ENCODE results near the gene ENAM. TPM values are rescaled to one million over a fixed set of nuclear protein-coding genes. Genes with fewer than 3 reads are reported as not detected.
A peak's percentile ranks its signal among the peaks of the same experiment; 100 is the strongest.

The ENAM gene
- total and polyA plus RNA-seq, 2 of the 13 experiments (the other 11 are each of a cell fraction or from before 2014, with no cell fraction given): not detected

DNA sequence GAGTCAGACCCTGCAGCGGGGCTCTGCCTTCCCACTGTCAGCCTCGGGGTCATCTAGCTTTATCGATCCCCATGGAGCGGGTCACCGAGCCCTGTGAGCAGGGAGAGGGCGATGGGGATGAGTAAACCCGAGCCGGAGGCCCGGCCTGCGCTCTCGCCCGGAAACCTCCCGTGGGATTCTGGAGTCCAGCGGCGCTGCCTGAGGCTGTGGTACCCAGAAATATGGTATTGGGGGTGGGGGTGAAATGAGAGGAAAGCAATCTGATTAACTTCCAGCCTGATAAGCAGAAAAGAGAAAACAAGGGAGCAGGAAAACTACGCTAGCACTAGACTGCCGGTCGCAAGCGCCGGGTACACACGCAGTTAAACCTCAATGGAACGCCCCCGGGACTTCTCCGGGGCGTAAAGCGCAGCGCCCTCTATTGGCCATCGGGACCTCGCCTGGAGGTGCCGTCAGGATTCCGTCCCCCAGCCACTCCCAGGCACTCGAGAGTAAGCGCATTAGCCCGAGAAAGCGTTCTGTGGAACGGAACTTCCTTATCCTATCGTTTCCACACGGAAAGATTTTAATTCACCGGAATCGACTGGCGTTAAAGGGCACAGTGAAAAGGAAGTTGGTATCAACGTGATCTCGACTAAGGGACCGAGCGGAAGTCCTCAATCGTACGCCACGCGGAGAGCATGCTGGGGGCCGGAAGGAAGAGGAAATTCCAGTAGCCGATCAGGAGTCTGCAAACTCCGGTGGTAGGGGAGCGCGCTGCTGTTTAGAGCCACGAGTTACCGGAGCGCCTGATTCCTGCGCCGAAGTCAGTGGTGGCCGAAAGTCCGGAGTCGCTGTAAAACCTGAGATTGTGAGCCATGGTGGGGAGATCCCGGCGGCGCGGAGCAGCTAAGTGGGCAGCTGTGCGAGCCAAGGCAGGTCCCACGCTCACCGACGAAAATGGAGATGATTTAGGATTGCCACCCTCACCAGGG is 59.6 kb downstream of the ENAM start, which contains the start of gene UTP3 (continued):
- TF ChIP-seq, protein P1, sequence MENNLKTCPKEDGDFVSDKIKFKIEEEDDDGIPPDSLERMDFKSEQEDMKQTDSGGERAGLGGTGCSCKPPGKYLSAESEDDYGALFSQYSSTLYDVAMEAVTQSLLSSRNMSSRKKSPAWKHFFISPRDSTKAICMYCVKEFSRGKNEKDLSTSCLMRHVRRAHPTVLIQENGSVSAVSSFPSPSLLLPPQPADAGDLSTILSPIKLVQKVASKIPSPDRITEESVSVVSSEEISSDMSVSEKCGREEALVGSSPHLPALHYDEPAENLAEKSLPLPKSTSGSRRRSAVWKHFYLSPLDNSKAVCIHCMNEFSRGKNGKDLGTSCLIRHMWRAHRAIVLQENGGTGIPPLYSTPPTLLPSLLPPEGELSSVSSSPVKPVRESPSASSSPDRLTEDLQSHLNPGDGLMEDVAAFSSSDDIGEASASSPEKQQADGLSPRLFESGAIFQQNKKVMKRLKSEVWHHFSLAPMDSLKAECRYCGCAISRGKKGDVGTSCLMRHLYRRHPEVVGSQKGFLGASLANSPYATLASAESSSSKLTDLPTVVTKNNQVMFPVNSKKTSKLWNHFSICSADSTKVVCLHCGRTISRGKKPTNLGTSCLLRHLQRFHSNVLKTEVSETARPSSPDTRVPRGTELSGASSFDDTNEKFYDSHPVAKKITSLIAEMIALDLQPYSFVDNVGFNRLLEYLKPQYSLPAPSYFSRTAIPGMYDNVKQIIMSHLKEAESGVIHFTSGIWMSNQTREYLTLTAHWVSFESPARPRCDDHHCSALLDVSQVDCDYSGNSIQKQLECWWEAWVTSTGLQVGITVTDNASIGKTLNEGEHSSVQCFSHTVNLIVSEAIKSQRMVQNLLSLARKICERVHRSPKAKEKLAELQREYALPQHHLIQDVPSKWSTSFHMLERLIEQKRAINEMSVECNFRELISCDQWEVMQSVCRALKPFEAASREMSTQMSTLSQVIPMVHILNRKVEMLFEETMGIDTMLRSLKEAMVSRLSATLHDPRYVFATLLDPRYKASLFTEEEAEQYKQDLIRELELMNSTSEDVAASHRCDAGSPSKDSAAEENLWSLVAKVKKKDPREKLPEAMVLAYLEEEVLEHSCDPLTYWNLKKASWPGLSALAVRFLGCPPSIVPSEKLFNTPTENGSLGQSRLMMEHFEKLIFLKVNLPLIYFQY (CRISPR knock-in tag; IDR thresholded peaks at IDR 0.05; ENCODE audit: borderline replicate concordance): peak; percentile 72; the same call in 1 of the 2 replicates
- TF ChIP-seq, protein P2, sequence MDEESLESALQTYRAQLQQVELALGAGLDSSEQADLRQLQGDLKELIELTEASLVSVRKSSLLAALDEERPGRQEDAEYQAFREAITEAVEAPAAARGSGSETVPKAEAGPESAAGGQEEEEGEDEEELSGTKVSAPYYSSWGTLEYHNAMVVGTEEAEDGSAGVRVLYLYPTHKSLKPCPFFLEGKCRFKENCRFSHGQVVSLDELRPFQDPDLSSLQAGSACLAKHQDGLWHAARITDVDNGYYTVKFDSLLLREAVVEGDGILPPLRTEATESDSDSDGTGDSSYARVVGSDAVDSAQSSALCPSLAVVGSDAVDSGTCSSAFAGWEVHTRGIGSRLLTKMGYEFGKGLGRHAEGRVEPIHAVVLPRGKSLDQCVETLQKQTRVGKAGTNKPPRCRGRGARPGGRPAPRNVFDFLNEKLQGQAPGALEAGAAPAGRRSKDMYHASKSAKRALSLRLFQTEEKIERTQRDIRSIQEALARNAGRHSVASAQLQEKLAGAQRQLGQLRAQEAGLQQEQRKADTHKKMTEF (CRISPR knock-in tag; IDR thresholded peaks at IDR 0.05): peak; percentile 98
- TF ChIP-seq ZNF230 (CRISPR knock-in tag; IDR thresholded peaks at IDR 0.05): peak; percentile 71; the same call in 1 of the 2 replicates
- TF ChIP-seq, protein P3, sequence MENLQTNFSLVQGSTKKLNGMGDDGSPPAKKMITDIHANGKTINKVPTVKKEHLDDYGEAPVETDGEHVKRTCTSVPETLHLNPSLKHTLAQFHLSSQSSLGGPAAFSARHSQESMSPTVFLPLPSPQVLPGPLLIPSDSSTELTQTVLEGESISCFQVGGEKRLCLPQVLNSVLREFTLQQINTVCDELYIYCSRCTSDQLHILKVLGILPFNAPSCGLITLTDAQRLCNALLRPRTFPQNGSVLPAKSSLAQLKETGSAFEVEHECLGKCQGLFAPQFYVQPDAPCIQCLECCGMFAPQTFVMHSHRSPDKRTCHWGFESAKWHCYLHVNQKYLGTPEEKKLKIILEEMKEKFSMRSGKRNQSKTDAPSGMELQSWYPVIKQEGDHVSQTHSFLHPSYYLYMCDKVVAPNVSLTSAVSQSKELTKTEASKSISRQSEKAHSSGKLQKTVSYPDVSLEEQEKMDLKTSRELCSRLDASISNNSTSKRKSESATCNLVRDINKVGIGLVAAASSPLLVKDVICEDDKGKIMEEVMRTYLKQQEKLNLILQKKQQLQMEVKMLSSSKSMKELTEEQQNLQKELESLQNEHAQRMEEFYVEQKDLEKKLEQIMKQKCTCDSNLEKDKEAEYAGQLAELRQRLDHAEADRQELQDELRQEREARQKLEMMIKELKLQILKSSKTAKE (CRISPR knock-in tag; IDR thresholded peaks at IDR 0.05; ENCODE audit: borderline replicate concordance): peak; percentile 49; the same call in 1 of the 2 replicates
- TF ChIP-seq ZNF24 (IDR thresholded peaks at IDR 0.05): peak; percentile 81
- peak; percentile 93 for TF ChIP-seq PHF8 (CRISPR knock-in tag; IDR thresholded peaks at IDR 0.05)
- TF ChIP-seq, protein P4, sequence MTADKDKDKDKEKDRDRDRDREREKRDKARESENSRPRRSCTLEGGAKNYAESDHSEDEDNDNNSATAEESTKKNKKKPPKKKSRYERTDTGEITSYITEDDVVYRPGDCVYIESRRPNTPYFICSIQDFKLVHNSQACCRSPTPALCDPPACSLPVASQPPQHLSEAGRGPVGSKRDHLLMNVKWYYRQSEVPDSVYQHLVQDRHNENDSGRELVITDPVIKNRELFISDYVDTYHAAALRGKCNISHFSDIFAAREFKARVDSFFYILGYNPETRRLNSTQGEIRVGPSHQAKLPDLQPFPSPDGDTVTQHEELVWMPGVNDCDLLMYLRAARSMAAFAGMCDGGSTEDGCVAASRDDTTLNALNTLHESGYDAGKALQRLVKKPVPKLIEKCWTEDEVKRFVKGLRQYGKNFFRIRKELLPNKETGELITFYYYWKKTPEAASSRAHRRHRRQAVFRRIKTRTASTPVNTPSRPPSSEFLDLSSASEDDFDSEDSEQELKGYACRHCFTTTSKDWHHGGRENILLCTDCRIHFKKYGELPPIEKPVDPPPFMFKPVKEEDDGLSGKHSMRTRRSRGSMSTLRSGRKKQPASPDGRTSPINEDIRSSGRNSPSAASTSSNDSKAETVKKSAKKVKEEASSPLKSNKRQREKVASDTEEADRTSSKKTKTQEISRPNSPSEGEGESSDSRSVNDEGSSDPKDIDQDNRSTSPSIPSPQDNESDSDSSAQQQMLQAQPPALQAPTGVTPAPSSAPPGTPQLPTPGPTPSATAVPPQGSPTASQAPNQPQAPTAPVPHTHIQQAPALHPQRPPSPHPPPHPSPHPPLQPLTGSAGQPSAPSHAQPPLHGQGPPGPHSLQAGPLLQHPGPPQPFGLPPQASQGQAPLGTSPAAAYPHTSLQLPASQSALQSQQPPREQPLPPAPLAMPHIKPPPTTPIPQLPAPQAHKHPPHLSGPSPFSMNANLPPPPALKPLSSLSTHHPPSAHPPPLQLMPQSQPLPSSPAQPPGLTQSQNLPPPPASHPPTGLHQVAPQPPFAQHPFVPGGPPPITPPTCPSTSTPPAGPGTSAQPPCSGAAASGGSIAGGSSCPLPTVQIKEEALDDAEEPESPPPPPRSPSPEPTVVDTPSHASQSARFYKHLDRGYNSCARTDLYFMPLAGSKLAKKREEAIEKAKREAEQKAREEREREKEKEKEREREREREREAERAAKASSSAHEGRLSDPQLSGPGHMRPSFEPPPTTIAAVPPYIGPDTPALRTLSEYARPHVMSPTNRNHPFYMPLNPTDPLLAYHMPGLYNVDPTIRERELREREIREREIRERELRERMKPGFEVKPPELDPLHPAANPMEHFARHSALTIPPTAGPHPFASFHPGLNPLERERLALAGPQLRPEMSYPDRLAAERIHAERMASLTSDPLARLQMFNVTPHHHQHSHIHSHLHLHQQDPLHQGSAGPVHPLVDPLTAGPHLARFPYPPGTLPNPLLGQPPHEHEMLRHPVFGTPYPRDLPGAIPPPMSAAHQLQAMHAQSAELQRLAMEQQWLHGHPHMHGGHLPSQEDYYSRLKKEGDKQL (CRISPR knock-in tag; IDR thresholded peaks at IDR 0.05; ENCODE audit: low read depth): no peak; the same call in 1 of the 2 replicates
- 0 out of 2 replicates have a peak, but pooled peaks have one; percentile 25 for TF ChIP-seq ZNF34 (CRISPR knock-in tag; IDR thresholded peaks at IDR 0.05; ENCODE audit: borderline replicate concordance)
- TF ChIP-seq ZNF432 (CRISPR knock-in tag; IDR thresholded peaks at IDR 0.05; ENCODE audit: borderline replicate concordance): no peak
- TF ChIP-seq, protein P5, sequence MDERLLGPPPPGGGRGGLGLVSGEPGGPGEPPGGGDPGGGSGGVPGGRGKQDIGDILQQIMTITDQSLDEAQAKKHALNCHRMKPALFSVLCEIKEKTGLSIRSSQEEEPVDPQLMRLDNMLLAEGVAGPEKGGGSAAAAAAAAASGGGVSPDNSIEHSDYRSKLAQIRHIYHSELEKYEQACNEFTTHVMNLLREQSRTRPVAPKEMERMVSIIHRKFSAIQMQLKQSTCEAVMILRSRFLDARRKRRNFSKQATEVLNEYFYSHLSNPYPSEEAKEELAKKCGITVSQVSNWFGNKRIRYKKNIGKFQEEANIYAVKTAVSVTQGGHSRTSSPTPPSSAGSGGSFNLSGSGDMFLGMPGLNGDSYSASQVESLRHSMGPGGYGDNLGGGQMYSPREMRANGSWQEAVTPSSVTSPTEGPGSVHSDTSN (CRISPR knock-in tag; IDR thresholded peaks at IDR 0.05): no peak
